Stimulated activated CD4-positive, alpha-beta T cell treated with anti-CD3 and anti-CD28 coated beads, Interleukin-1b, Interleukin-23, amount 100 ng/mL, for 48 hours (primary cell): ENCODE data around the gene EMP3.
A peak's percentile ranks its signal among the peaks of the same experiment; 100 is the strongest.
"Not testable (repeated sequence)": the region's sequence is repeated elsewhere in the genome, so short reads cannot be mapped to it uniquely, and the experiment has no call there.

Source experiments
- DNase-seq: peaks from one replicate; pipeline ENCODE4 v3.0.0-alpha.2; 2020

EMP3 gene

GRCh38 chr19:48348737-48349136, 23.4 kb downstream of the EMP3 start:
- no peak for DNase-seq

GRCh38 chr19:48350856-48351255, 25.5 kb downstream of the EMP3 start:
- DNase-seq = no peak

- peak; percentile 84 for DNase-seq
Observed at GRCh38 chr19:48351341-48351752, 26.0 kb downstream of the EMP3 start.

- DNase-seq = no peak
Observed at GRCh38 chr19:48353677-48354076, 28.3 kb downstream of the EMP3 start.

- no peak for DNase-seq
Observed at GRCh38 chr19:48354332-48354992, 29.1 kb downstream of the EMP3 start.

- DNase-seq = no peak
Observed at GRCh38 chr19:48355365-48355954, 30.1 kb downstream of the EMP3 start.

GRCh38 chr19:48359123-48359522, 33.8 kb downstream of the EMP3 start:
- DNase-seq = no peak

- DNase-seq = no peak
Observed at GRCh38 chr19:48361912-48362311, 36.6 kb downstream of the EMP3 start.

GRCh38 chr19:48362716-48363499, 37.6 kb downstream of the EMP3 start:
- peak; percentile 91 for DNase-seq

GRCh38 chr19:48363500-48363809, 38.1 kb downstream of the EMP3 start:
- DNase-seq = no peak

- peak; percentile 99 for DNase-seq
Observed at GRCh38 chr19:48363810-48364597, 38.7 kb downstream of the EMP3 start, which contains the start of the genes SYNGR4 and TMEM143. Gene SYNGR4, plus strand, starts transcription at chr19:48364367. Its CDS starts 1,476 bp downstream, at chr19:48365843. Gene TMEM143, minus strand, starts transcription at chr19:48363940. Its CDS starts 20 bp downstream, at chr19:48363920.

- peak; percentile 13 for DNase-seq
Observed at GRCh38 chr19:48364598-48365348, 39.4 kb downstream of the EMP3 start.

- DNase-seq = no peak
Observed at GRCh38 chr19:48365602-48366001, 40.2 kb downstream of the EMP3 start.

- no peak for DNase-seq
Observed at GRCh38 chr19:48367855-48368254, 42.5 kb downstream of the EMP3 start.

GRCh38 chr19:48368936-48369335, 43.6 kb downstream of the EMP3 start:
- no peak for DNase-seq

- DNase-seq = no peak
Observed at GRCh38 chr19:48370955-48371354, 45.6 kb downstream of the EMP3 start.

GRCh38 chr19:48371367-48371766, 46.0 kb downstream of the EMP3 start:
- DNase-seq = no peak

- DNase-seq = not testable (repeated sequence)
Observed at GRCh38 chr19:48371771-48372170, 46.4 kb downstream of the EMP3 start.

GRCh38 chr19:48372904-48373303, 47.6 kb downstream of the EMP3 start:
- DNase-seq = no peak

GRCh38 chr19:48373567-48373966, 48.2 kb downstream of the EMP3 start:
- no peak for DNase-seq

- no peak for DNase-seq
Observed at GRCh38 chr19:48378194-48378570, 52.8 kb downstream of the EMP3 start.

- DNase-seq = no peak
Observed at GRCh38 chr19:48379058-48379457, 53.7 kb downstream of the EMP3 start.
